Effector memory CD8-positive, alpha-beta T cell (primary cell): Measurements from ENCODE around the gene PTBP3.

ENCODE experiments used
- ATAC-seq: fragments of 150-1000 bp; cut with Tn5 transposase; replicated peaks from 2 replicates; pipeline ENCODE4 v1.10.0; 2021; ENCODE audit warnings: mild to moderate bottlenecking, moderate library complexity
- DNase-seq, 3 experiments: peaks; one replicate each; pipeline ENCODE4 v3.0.0; 2021
- H3K27ac Mint-ChIP-seq, 2 donors: one replicate each; pipeline ENCODE4 v1.8.0; 2022; ENCODE audit warnings: mild to moderate bottlenecking in 2 of 2, mixed read lengths in 2 of 2, moderate library complexity in 2 of 2
- H3K27me3 Mint-ChIP-seq, 2 donors: one replicate each; pipeline ENCODE4 v1.8.0; 2022; ENCODE audit warnings: mixed read lengths in 2 of 2
- H3K36me3 Mint-ChIP-seq: one replicate; pipeline ENCODE4 v1.8.0; 2022; ENCODE audit warnings: mild to moderate bottlenecking, moderate library complexity, mixed read lengths; ENCODE audit not compliant: insufficient read depth
- H3K4me1 Mint-ChIP-seq, 2 donors: one replicate each; pipeline ENCODE4 v1.8.0; 2022; ENCODE audit warnings: low read depth in 2 of 2, mixed read lengths in 2 of 2
- H3K4me3 Mint-ChIP-seq, 2 donors: one replicate each; pipeline ENCODE4 v1.8.0; 2022; ENCODE audit warnings: mild to moderate bottlenecking in 2 of 2, mixed read lengths in 2 of 2, moderate library complexity in 2 of 2
- H3K9me3 Mint-ChIP-seq, 2 donors: one replicate each; pipeline ENCODE4 v1.8.0; 2022; ENCODE audit warnings: mixed read lengths in 2 of 2

The PTBP3 gene

GRCh38 chr9:112173489-112174221, 159.8 kb downstream of the PTBP3 start:
- no peak for DNase-seq
- Mint-ChIP-seq H3K27ac (peak overlapping the region; percentile 93 to 95), H3K27me3 (no peaks in the 10 kb centered on the region), H3K9me3 (peaks cover 0 to 8% of the 10 kb centered on the region in 2 donors), H3K4me3 (peak overlapping the region; percentile 94), H3K36me3 (peaks cover 4% of the 10 kb centered on the region), H3K4me1 (peaks cover 62 to 79% of the 10 kb centered on the region in 2 donors)
- no peak for ATAC-seq

GRCh38 chr9:112170968-112171367, 162.5 kb downstream of the PTBP3 start:
- DNase-seq, result no peak
- H3K9me3 Mint-ChIP-seq, result peaks cover 0 to 8% of the 10 kb centered on the region in 2 donors
- no peak overlapping the region for H3K4me3 Mint-ChIP-seq
- peaks cover 63 to 74% of the 10 kb centered on the region in 2 donors for H3K4me1 Mint-ChIP-seq
- H3K36me3 Mint-ChIP-seq, result peaks cover 4% of the 10 kb centered on the region
- no peak for ATAC-seq
- H3K27me3 Mint-ChIP-seq, result no peaks in the 10 kb centered on the region
- no peak overlapping the region for H3K27ac Mint-ChIP-seq

DNA sequence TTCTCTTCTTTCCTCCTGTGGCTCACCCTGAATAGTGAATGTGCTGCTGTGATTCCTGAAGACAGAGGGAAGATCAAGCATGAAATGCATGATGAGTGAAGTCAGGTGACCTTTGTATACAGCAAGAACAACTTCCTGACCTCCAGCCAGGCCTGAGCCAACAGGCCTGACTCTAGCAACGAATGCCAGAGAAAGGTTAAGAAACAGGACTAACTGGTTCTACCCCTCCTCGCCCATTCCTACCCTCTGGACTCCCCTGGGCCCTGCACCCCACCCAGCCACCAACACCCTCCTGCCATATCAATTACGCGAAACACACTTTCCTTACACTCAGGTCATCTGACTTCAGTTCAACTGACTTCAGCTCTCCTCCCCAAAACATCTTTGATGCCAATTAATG, 163.2 kb downstream of the PTBP3 start:
- ATAC-seq (no peak), DNase-seq (no peak)
- no peak overlapping the region for H3K27ac Mint-ChIP-seq
- peaks cover 59 to 72% of the 10 kb centered on the region in 2 donors for H3K4me1 Mint-ChIP-seq
- peaks cover 0 to 8% of the 10 kb centered on the region in 2 donors for H3K9me3 Mint-ChIP-seq
- H3K36me3 Mint-ChIP-seq, result peaks cover 4% of the 10 kb centered on the region
- H3K27me3 Mint-ChIP-seq, result no peaks in the 10 kb centered on the region
- no peak overlapping the region for H3K4me3 Mint-ChIP-seq

GRCh38 chr9:112169368-112169767, 164.1 kb downstream of the PTBP3 start:
- DNase-seq (no peak), ATAC-seq (no peak)
- Mint-ChIP-seq H3K4me3 (no peak overlapping the region), H3K36me3 (peaks cover 2% of the 10 kb centered on the region), H3K9me3 (peaks cover 0 to 8% of the 10 kb centered on the region in 2 donors), H3K4me1 (peaks cover 57 to 68% of the 10 kb centered on the region in 2 donors), H3K27me3 (no peaks in the 10 kb centered on the region), H3K27ac (peak overlapping the region in 1 of 2 donors; percentile 4)

GRCh38 chr9:112168197-112168596, 165.2 kb downstream of the PTBP3 start:
- no peak for DNase-seq
- no peaks in the 10 kb centered on the region for H3K27me3 Mint-ChIP-seq
- H3K9me3 Mint-ChIP-seq, result peaks cover 0 to 8% of the 10 kb centered on the region in 2 donors

More at GRCh38 chr9:112168197-112168596, 165.2 kb downstream of the PTBP3 start:
- Mint-ChIP-seq H3K27ac (peak overlapping the region in 1 of 2 donors; percentile 70), H3K4me1 (peaks cover 47 to 58% of the 10 kb centered on the region in 2 donors), H3K36me3 (no peaks in the 10 kb centered on the region), H3K4me3 (no peak overlapping the region)
- no peak for ATAC-seq
